Smooth muscle cell (in vitro differentiated cells): ENCODE results near the gene GABRB2. TPM values are rescaled to one million over a fixed set of nuclear protein-coding genes. Genes with fewer than 3 reads are reported as not detected.

Experiments used
- DNase-seq: peaks from one replicate; lab custom pipeline; 2025; ENCODE audit not compliant: unreplicated experiment; lab: John Stamatoyannopoulos, UW
- H2AFZ ChIP-seq: fragments of 200-600 bp; sonication (generic); 2 replicates; pipeline ENCODE4 v1.6.0; 2016; ENCODE audit warnings: antibody characterized with exemption, low read depth, mild to moderate bottlenecking
- H3F3A ChIP-seq: fragments of 200-600 bp; sonication (generic); 2 replicates; pipeline ENCODE4 v1.6.0; 2017; ENCODE audit warnings: antibody characterized with exemption, low read depth
- H3K27ac ChIP-seq: fragments of 200-600 bp; sonication (generic); 2 replicates; pipeline ENCODE4 v1.5.1; 2016; ENCODE audit warnings: low read depth, mild to moderate bottlenecking
- H3K27me3 ChIP-seq: fragments of 200-600 bp; sonication (generic); 2 replicates; pipeline ENCODE4 v1.6.1; 2016; ENCODE audit warnings: low read depth, mild to moderate bottlenecking
- H3K36me3 ChIP-seq: fragments of 200-600 bp; sonication (generic); 2 replicates; pipeline ENCODE4 v1.5.1; 2016; ENCODE audit warnings: low read depth
- H3K4me1 ChIP-seq: fragments of 200-600 bp; sonication (generic); 2 replicates; pipeline ENCODE4 v1.5.1; 2016; ENCODE audit warnings: low read depth
- H3K4me2 ChIP-seq: fragments of 200-600 bp; sonication (generic); 2 replicates; pipeline ENCODE4 v1.6.0; 2016; ENCODE audit warnings: mild to moderate bottlenecking
- H3K4me3 ChIP-seq: fragments of 200-600 bp; sonication (generic); 2 replicates; pipeline ENCODE4 v1.5.1; 2016; ENCODE audit warnings: mild to moderate bottlenecking
- H3K79me2 ChIP-seq: fragments of 200-600 bp; sonication (generic); 2 replicates; pipeline ENCODE4 v1.6.0; 2016; ENCODE audit warnings: low read depth, mild to moderate bottlenecking
- H3K9ac ChIP-seq: fragments of 200-600 bp; sonication (generic); 2 replicates; pipeline ENCODE4 v1.6.0; 2016; ENCODE audit warnings: low read depth
- H3K9me3 ChIP-seq: fragments of 200-600 bp; sonication (generic); replicated peaks from 2 replicates; pipeline ENCODE4 v1.5.1; 2016; ENCODE audit warnings: low read depth
- H4K20me1 ChIP-seq: fragments of 200-600 bp; sonication (generic); 2 replicates; pipeline ENCODE4 v1.6.0; 2016; ENCODE audit warnings: low read depth
- CTCF ChIP-seq: fragments of 200-600 bp; sonication (generic); IDR thresholded peaks from 2 replicates; pipeline ENCODE4 v1.5.1; 2017; ENCODE audit warnings: borderline replicate concordance, mild to moderate bottlenecking, antibody characterized with exemption; ENCODE audit not compliant: insufficient read depth, poor library complexity, severe bottlenecking
- WGBS: methylation state at CpG from one replicate; pipeline ENCODE4 v1.1.7; 2016; ENCODE audit warnings: low lambda C conversion rate; 5-methylcytosine and 5-hydroxymethylcytosine counted together
- polyA plus RNA-seq: library from polyadenylated mRNA; unstranded; fragments of >200 nt; fragmentation: Nextera tagmentation; extraction: Ambion mirVana; gene quantifications from 2 replicates; pipeline ENCODE4 v1.2.1, GENCODE V29; 2016
- total RNA-seq: library from RNA; depleted of rRNA; stranded (reverse); fragments of >200 nt; gene quantifications from 2 replicates; pipeline ENCODE4 v1.2.3, GENCODE V29; 2014

GABRB2 gene
- total and polyA plus RNA-seq, 2 experiments from 2014 or later: 1.2 to 3.5 TPM

GRCh38 chr5:161545344-161546094 lies 1.0 kb downstream of the GABRB2 start:
- Histone ChIP-seq H3K4me1 (no peaks in the 10 kb centered on the region), H4K20me1 (no peaks in the 10 kb centered on the region), H3K9ac (no peak overlapping the region), H3K79me2 (no peaks in the 10 kb centered on the region), H2AFZ (peak overlapping the region; percentile 52), H3K9me3 (no peaks in the 10 kb centered on the region), H3K4me2 (peak overlapping the region; percentile 99), H3K27ac (no peak overlapping the region), H3K27me3 (peaks cover 41% of the 10 kb centered on the region), H3K36me3 (no peaks in the 10 kb centered on the region), H3F3A (no peaks in the 10 kb centered on the region), H3K4me3 (peak overlapping the region; percentile 80)
- 13% methylated on average over 8 of the region's 8 CpGs for WGBS
- DNase-seq: no peak
- no peak for TF ChIP-seq CTCF

GRCh38 chr5:161544350-161544765 lies 2.2 kb downstream of the GABRB2 start:
- DNase-seq: no peak
- no peaks in the 10 kb centered on the region for H3K36me3 ChIP-seq
- peak overlapping the region; percentile 65 for H3K4me2 ChIP-seq
- H3K4me1 ChIP-seq: no peaks in the 10 kb centered on the region
- H3K27ac ChIP-seq: no peak overlapping the region
- H3K79me2 ChIP-seq: no peaks in the 10 kb centered on the region
- H3K4me3 ChIP-seq: no peak overlapping the region
- H3K27me3 ChIP-seq: peaks cover 35% of the 10 kb centered on the region
- no peaks in the 10 kb centered on the region for H4K20me1 ChIP-seq
- 2% methylated on average over 7 of the region's 7 CpGs for WGBS
- H2AFZ ChIP-seq: no peak overlapping the region
- H3F3A ChIP-seq: no peaks in the 10 kb centered on the region
- H3K9ac ChIP-seq: no peak overlapping the region
- TF ChIP-seq CTCF: peak; percentile 88
- no peaks in the 10 kb centered on the region for H3K9me3 ChIP-seq

- no peak for TF ChIP-seq CTCF
- Histone ChIP-seq H3K9me3 (no peaks in the 10 kb centered on the region), H3K36me3 (no peaks in the 10 kb centered on the region), H3K79me2 (no peaks in the 10 kb centered on the region), H3K9ac (no peak overlapping the region), H3K27ac (no peak overlapping the region), H3K27me3 (peaks cover 4% of the 10 kb centered on the region), H3F3A (no peaks in the 10 kb centered on the region), H4K20me1 (no peaks in the 10 kb centered on the region), H3K4me2 (no peak overlapping the region), H2AFZ (no peak overlapping the region), H3K4me3 (no peak overlapping the region), H3K4me1 (no peaks in the 10 kb centered on the region)
- WGBS: 74% methylated on average over 1 of the region's 1 CpG
- DNase-seq: no peak
These were observed 7.5 kb downstream of the GABRB2 start for GRCh38 chr5:161539016-161539415.

- no peaks in the 10 kb centered on the region for H3K27me3 ChIP-seq
- H3K27ac ChIP-seq: no peak overlapping the region
- no peak overlapping the region for H2AFZ ChIP-seq
- H3K9ac ChIP-seq: no peak overlapping the region
- no peaks in the 10 kb centered on the region for H3K4me1 ChIP-seq
- H3K4me2 ChIP-seq: no peak overlapping the region
- H3K4me3 ChIP-seq: no peak overlapping the region
- no peak for DNase-seq
- no peaks in the 10 kb centered on the region for H3K9me3 ChIP-seq
- no peaks in the 10 kb centered on the region for H3K79me2 ChIP-seq
- no peak for TF ChIP-seq CTCF
- H3K36me3 ChIP-seq: no peaks in the 10 kb centered on the region
- H4K20me1 ChIP-seq: no peaks in the 10 kb centered on the region
- 84% methylated on average over 2 of the region's 2 CpGs for WGBS
- no peaks in the 10 kb centered on the region for H3F3A ChIP-seq
These were observed 10.8 kb downstream of the GABRB2 start for GRCh38 chr5:161535762-161536161.
